SK-N-SH (cell line): ENCODE data around the gene SPAG5. TPM values are rescaled to one million over a fixed set of nuclear protein-coding genes. Genes with fewer than 3 reads are reported as not detected.

Experiments
- CTCF ChIA-PET: fragments of 300-600, 350-600 bp; formaldehyde crosslinking; extraction: SDS; loops from one replicate; lab custom pipeline; 2021; lab: Yijun Ruan, JAX
- POLR2A ChIA-PET: fragments of 350-600 bp; sonication (Branson Sonifier 250); formaldehyde crosslinking; extraction: SDS; loops from one replicate; lab custom pipeline; 2020; ENCODE audit warnings: antibody characterized with exemption, inconsistent platforms; lab: Yijun Ruan, JAX
- DNase-seq: peaks from one replicate; pipeline ENCODE4 v3.0.0; 2012
- H2AFZ ChIP-seq: fragments of 200-600 bp; sonication (generic); 2 replicates; pipeline ENCODE4 v1.8.1; 2016; ENCODE audit warnings: antibody characterized with exemption, mild to moderate bottlenecking, low read depth
- H3F3A ChIP-seq: fragments of 200-600 bp; sonication (generic); replicated peaks from 2 replicates; pipeline ENCODE3; 2016; ENCODE audit warnings: antibody characterized with exemption, mild to moderate bottlenecking; ENCODE audit not compliant: insufficient read depth
- H3K27ac ChIP-seq, 2 experiments: fragments of 200-500 bp in 1 of 2; fragments of 200-600 bp in 1 of 2; sonication (Bioruptor generic) in 1 of 2; sonication (generic), shearing (Covaris generic) in 1 of 2; 2 replicates each; pipeline versions ENCODE4 v1.5.1 to v1.6.1; 2014 to 2016; ENCODE audit warnings: low read depth in 2 of 2, inconsistent platforms in 1 of 2, low read length in 1 of 2, mild to moderate bottlenecking in 1 of 2, mixed read lengths in 1 of 2
- H3K27me3 ChIP-seq: fragments of 200-600 bp; sonication (generic), shearing (Covaris generic); 2 replicates; pipeline ENCODE4 v1.6.1; 2016; ENCODE audit warnings: mixed run types; ENCODE audit not compliant: insufficient read depth
- H3K36me3 ChIP-seq, 2 experiments: fragments of 200-500 bp in 1 of 2; fragments of 200-600 bp in 1 of 2; sonication (Bioruptor generic) in 1 of 2; sonication (generic) in 1 of 2; replicated peaks in 1 of 2; 2 replicates each; pipeline versions ENCODE3 to v1.5.1; 2014 to 2016; ENCODE audit warnings: low read length in 1 of 2, mild to moderate bottlenecking in 1 of 2; ENCODE audit not compliant: insufficient read depth in 2 of 2, control insufficient read depth in 1 of 2
- H3K4me1 ChIP-seq, 2 experiments: fragments of 200-500 bp in 1 of 2; fragments of 200-600 bp in 1 of 2; sonication (Bioruptor generic) in 1 of 2; sonication (generic), shearing (Covaris generic) in 1 of 2; 2 replicates each; pipeline versions ENCODE4 v1.5.1 to v1.6.1; 2014 to 2016; ENCODE audit warnings: low read depth in 1 of 2, low read length in 1 of 2, mixed run types in 1 of 2; ENCODE audit not compliant: insufficient read depth in 2 of 2, control insufficient read depth in 1 of 2
- H3K4me2 ChIP-seq: fragments of 200-600 bp; sonication (generic), shearing (Covaris generic); 2 replicates; pipeline ENCODE4 v1.6.1; 2017; ENCODE audit warnings: mixed run types
- H3K4me3 ChIP-seq, 2 experiments: fragments of 200-500 bp in 1 of 2; fragments of 200-600 bp in 1 of 2; sonication (Bioruptor generic) in 1 of 2; sonication (generic), shearing (Covaris generic) in 1 of 2; 2 replicates each; pipeline versions ENCODE4 v1.5.1 to v1.8.1; 2014 to 2016; ENCODE audit warnings: low read depth in 2 of 2, inconsistent platforms in 1 of 2, low read length in 1 of 2, mild to moderate bottlenecking in 1 of 2, mixed read lengths in 1 of 2, moderate library complexity in 1 of 2
- H3K79me2 ChIP-seq: fragments of 200-600 bp; sonication (generic); 2 replicates; pipeline ENCODE4 v1.8.1; 2017; ENCODE audit warnings: mild to moderate bottlenecking; ENCODE audit not compliant: insufficient read depth
- H3K9ac ChIP-seq: fragments of 200-600 bp; sonication (generic); 2 replicates; pipeline ENCODE4 v1.6.1; 2017; ENCODE audit warnings: mixed run types
- H3K9me2 ChIP-seq: fragments of 200-600 bp; sonication (generic); 2 replicates; pipeline ENCODE4 v1.6.1; 2017; ENCODE audit warnings: mixed run types
- H3K9me3 ChIP-seq: fragments of 200-600 bp; sonication (generic); 2 replicates; pipeline ENCODE4 v1.6.1; 2017; ENCODE audit warnings: mixed run types, mild to moderate bottlenecking, moderate library complexity
- H4K20me1 ChIP-seq: fragments of 200-600 bp; sonication (generic); 2 replicates; pipeline ENCODE4 v1.6.1; 2017; ENCODE audit warnings: mild to moderate bottlenecking, mixed run types; ENCODE audit not compliant: insufficient read depth
- ELF1 ChIP-seq: IDR thresholded peaks from 2 replicates; pipeline ENCODE4 v1.4.0; 2012
- EP300 ChIP-seq, 2 experiments: IDR thresholded peaks; 2 replicates each; pipeline versions ENCODE4 v1.4.0 to v1.6.1; 2012; ENCODE audit warnings: borderline replicate concordance in 1 of 2, low read depth in 1 of 2, low read length in 1 of 2
- EZH2phosphoT487 ChIP-seq: fragments of 200-600 bp; sonication (generic); IDR thresholded peaks from 2 replicates; pipeline ENCODE4 v1.6.1; 2017; ENCODE audit warnings: low read depth, mixed run types, mild to moderate bottlenecking, antibody characterized with exemption, moderate library complexity, borderline replicate concordance
- FOSL2 ChIP-seq: IDR thresholded peaks from 2 replicates; pipeline ENCODE4 v1.4.0; 2012; ENCODE audit warnings: low read depth, mild to moderate bottlenecking, moderate library complexity, borderline replicate concordance
- FOXJ3 ChIP-seq: sonication (generic); formaldehyde crosslinking; IDR thresholded peaks from 2 replicates; pipeline ENCODE4 v1.5.1; 2020; ENCODE audit warnings: mild to moderate bottlenecking, missing genetic modification reagents
- GABPA ChIP-seq: IDR thresholded peaks from 2 replicates; pipeline ENCODE4 v1.4.0; 2012; ENCODE audit warnings: low read depth, mild to moderate bottlenecking
- MXI1 ChIP-seq: IDR thresholded peaks from 2 replicates; pipeline ENCODE4 v1.6.1; 2012; ENCODE audit warnings: mild to moderate bottlenecking, low read depth, low read length, improper control_type of control experiment
- RFX5 ChIP-seq: IDR thresholded peaks from 2 replicates; pipeline ENCODE4 v1.6.1; 2012; ENCODE audit warnings: mild to moderate bottlenecking, improper control_type of control experiment, low read length
- RXRA ChIP-seq: IDR thresholded peaks from 2 replicates; pipeline ENCODE4 v1.4.0; 2012; ENCODE audit warnings: low read depth, mild to moderate bottlenecking, borderline replicate concordance
- SIN3A ChIP-seq: IDR thresholded peaks from 2 replicates; pipeline ENCODE4 v1.6.1; 2012; ENCODE audit warnings: low read depth, mild to moderate bottlenecking, low read length, moderate library complexity, borderline replicate concordance
- TAF1 ChIP-seq: IDR thresholded peaks from 2 replicates; pipeline ENCODE4 v1.6.1; 2012; ENCODE audit warnings: low read depth, mild to moderate bottlenecking, low read length, moderate library complexity, borderline replicate concordance
- whole genome bisulfite sequencing: methylation state at CpG from one replicate; pipeline ENCODE4 v1.1.6; 2017; ENCODE audit warnings: low lambda C conversion rate; 5-methylcytosine and 5-hydroxymethylcytosine counted together
- polyA plus RNA-seq, 3 experiments: library from polyadenylated mRNA; depleted of rRNA; stranded (reverse); fragments of >200 nt; gene quantifications; 2 replicates each; pipeline ENCODE4 v1.2.3, GENCODE V29; 2012
- TF ChIP-seq, protein P1 (sequence below): IDR thresholded peaks from 2 replicates; pipeline ENCODE4 v1.4.0; 2012; ENCODE audit warnings: low read depth, borderline replicate concordance
- TF ChIP-seq, protein P2 (sequence below): fragments of 150-350 bp; IDR thresholded peaks from 2 replicates; pipeline ENCODE4 v1.6.1; 2017; ENCODE audit warnings: antibody characterized with exemption, low read length, low read depth, borderline replicate concordance
- TF ChIP-seq, protein P3 (sequence below): fragments of 200-600 bp; sonication (generic); IDR thresholded peaks from 2 replicates; pipeline ENCODE4 v1.6.1; 2017; ENCODE audit warnings: antibody characterized with exemption, mild to moderate bottlenecking, moderate library complexity

The SPAG5 gene
- polyA plus RNA-seq, 1 of the 3 experiments (the other 2 are of a cell fraction): 36.5 TPM

DNA sequence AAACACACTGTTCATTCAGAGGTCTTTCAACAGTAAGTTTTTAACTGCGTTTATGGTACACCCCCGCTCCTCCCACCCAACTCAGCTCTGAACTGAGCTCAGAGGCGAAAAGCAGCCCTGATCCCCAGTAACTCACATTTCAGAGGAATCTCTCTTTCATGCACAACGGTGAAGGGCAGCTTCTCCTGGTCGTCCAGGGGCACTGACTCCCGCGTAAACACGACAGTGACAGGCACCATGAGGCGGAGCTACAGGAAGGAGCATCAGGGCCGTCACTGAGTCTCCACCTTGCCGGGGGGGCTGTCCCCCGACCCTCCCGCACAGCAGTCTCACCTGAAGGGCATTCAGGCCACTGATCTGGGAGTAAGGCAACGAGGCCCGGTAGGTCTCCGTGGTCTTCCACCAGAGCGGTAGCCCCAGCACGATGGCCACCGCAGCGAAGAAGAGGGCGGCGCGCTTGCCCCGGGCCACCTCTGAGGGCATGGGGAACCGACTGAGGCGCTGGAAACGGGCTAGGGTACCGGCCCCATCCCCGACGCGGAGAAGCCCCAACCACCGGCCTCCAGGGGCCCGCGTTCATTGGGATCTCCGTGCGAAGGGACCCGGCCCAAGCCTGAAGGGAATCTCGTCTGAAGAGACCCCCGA is 28.0 kb downstream of the SPAG5 start:
- TF ChIP-seq FOXJ3 (CRISPR knock-in tag) (no peak), EZH2phosphoT487 (no peak), TAF1 (no peak), MXI1 (peak; percentile 93), SIN3A (peak; percentile 78; the same call in 1 of the 2 replicates), FOSL2 (no peak), GABPA (no peak), RXRA (no peak), EP300 (IDR thresholded peaks at IDR 0.05; ENCODE audit: borderline replicate concordance in 1 of 2, low read depth in 1 of 2, low read length in 1 of 2) (no peak), ELF1 (no peak), RFX5 (no peak)
- TF ChIP-seq, protein P1, sequence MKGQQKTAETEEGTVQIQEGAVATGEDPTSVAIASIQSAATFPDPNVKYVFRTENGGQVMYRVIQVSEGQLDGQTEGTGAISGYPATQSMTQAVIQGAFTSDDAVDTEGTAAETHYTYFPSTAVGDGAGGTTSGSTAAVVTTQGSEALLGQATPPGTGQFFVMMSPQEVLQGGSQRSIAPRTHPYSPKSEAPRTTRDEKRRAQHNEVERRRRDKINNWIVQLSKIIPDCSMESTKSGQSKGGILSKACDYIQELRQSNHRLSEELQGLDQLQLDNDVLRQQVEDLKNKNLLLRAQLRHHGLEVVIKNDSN: no peak
- TF ChIP-seq, protein P2, sequence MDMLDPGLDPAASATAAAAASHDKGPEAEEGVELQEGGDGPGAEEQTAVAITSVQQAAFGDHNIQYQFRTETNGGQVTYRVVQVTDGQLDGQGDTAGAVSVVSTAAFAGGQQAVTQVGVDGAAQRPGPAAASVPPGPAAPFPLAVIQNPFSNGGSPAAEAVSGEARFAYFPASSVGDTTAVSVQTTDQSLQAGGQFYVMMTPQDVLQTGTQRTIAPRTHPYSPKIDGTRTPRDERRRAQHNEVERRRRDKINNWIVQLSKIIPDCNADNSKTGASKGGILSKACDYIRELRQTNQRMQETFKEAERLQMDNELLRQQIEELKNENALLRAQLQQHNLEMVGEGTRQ: no peak
- TF ChIP-seq, protein P3, sequence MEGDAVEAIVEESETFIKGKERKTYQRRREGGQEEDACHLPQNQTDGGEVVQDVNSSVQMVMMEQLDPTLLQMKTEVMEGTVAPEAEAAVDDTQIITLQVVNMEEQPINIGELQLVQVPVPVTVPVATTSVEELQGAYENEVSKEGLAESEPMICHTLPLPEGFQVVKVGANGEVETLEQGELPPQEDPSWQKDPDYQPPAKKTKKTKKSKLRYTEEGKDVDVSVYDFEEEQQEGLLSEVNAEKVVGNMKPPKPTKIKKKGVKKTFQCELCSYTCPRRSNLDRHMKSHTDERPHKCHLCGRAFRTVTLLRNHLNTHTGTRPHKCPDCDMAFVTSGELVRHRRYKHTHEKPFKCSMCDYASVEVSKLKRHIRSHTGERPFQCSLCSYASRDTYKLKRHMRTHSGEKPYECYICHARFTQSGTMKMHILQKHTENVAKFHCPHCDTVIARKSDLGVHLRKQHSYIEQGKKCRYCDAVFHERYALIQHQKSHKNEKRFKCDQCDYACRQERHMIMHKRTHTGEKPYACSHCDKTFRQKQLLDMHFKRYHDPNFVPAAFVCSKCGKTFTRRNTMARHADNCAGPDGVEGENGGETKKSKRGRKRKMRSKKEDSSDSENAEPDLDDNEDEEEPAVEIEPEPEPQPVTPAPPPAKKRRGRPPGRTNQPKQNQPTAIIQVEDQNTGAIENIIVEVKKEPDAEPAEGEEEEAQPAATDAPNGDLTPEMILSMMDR: no peak
- TF ChIP-seq, all 33 proteins: peak for 2
- H3K79me2 ChIP-seq: peaks cover 40% of the 10 kb centered on the region
- H3K9me3 ChIP-seq: no peaks in the 10 kb centered on the region
- H3K27me3 ChIP-seq: no peaks in the 10 kb centered on the region
- H4K20me1 ChIP-seq: no peaks in the 10 kb centered on the region
- H3F3A ChIP-seq: no peaks in the 10 kb centered on the region
- ChIA-PET CTCF (interaction anchor here (1.0 to 3.1 kb wide), 10 partner anchors 8 to 156 kb away, joined by 3 to 13 read pairs (median 4); partner anchors contain the start of genes RSKR and SDF2), POLR2A (interaction anchor here (0.6 kb wide), 1 partner anchor 18 kb away, joined by 3 read pairs; no protein-coding TSS in a partner anchor)
- 3% methylated on average over 14 of the region's 39 CpGs for WGBS
- peak; percentile 67 for DNase-seq
- peak overlapping the region; percentile 66 for H3K9ac ChIP-seq
- peak overlapping the region; percentile 12 to 72; a peak in 3 of 4 replicates for H3K27ac ChIP-seq
- H3K4me3 ChIP-seq: peak overlapping the region; percentile 82 to 95
- H3K36me3 ChIP-seq: peaks cover 4 to 6% of the 10 kb centered on the region in 2 experiments
- H3K9me2 ChIP-seq: no peaks in the 10 kb centered on the region
- H3K4me2 ChIP-seq: peak overlapping the region; percentile 77
- H3K4me1 ChIP-seq: peaks cover 4 to 29% of the 10 kb centered on the region in 2 experiments; a peak in 3 of 4 replicates
- peak overlapping the region; percentile 71 for H2AFZ ChIP-seq
